Measurements from ENCODE around the gene USP4. TPM values are rescaled to one million over a fixed set of nuclear protein-coding genes. Genes with fewer than 3 reads are reported as not detected.

USP4 gene
- polyA plus RNA-seq, 3 donors: 68.6 to 125 (median 78.9) TPM

DNA sequence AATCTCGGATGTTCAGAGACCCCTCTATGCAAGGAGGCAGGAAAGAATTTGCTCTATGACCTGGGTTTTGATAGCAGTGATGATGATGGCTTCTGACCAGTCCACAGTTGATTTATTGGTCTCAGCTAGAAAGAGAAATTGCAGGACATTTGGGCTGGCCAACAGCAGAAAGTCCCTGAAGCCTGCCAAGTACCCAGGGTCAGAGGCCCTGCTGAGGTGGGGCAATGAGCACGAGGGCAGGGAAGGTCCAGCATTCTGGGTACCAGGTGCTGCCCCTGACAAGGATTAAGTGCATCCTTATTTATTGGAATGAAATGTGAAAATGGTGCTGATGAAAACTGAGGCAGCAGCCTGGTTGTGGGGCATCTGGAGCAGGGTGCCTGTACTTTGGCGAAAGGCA lies 82.7 kb downstream of the USP4 start:
- TF ChIP-seq, protein P1, sequence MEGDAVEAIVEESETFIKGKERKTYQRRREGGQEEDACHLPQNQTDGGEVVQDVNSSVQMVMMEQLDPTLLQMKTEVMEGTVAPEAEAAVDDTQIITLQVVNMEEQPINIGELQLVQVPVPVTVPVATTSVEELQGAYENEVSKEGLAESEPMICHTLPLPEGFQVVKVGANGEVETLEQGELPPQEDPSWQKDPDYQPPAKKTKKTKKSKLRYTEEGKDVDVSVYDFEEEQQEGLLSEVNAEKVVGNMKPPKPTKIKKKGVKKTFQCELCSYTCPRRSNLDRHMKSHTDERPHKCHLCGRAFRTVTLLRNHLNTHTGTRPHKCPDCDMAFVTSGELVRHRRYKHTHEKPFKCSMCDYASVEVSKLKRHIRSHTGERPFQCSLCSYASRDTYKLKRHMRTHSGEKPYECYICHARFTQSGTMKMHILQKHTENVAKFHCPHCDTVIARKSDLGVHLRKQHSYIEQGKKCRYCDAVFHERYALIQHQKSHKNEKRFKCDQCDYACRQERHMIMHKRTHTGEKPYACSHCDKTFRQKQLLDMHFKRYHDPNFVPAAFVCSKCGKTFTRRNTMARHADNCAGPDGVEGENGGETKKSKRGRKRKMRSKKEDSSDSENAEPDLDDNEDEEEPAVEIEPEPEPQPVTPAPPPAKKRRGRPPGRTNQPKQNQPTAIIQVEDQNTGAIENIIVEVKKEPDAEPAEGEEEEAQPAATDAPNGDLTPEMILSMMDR (IDR thresholded peaks at IDR 0.05): no peak
- Histone ChIP-seq H2AFZ (ENCODE audit: insufficient read depth, low read depth, low read length, poor library complexity, severe bottlenecking) (no peak overlapping the region), H3K36me3 (replicated peaks in 1 of 2; ENCODE audit: control insufficient read depth in 1 of 2, insufficient read depth in 2 of 2, low read length in 2 of 2) (no peaks in the 10 kb centered on the region), H3K27ac (ENCODE audit: low read depth in 1 of 2, low read length in 2 of 2) (no peak overlapping the region), H3K79me2 (ENCODE audit: insufficient read depth, low read length) (no peaks in the 10 kb centered on the region), H3K4me2 (replicated peaks; ENCODE audit: extremely low read depth, low read length, poor library complexity, severe bottlenecking) (no peak overlapping the region), H3K9ac (ENCODE audit: insufficient read depth, low read length, poor library complexity, severe bottlenecking) (no peak overlapping the region), H3K9me3 (replicated peaks in 1 of 2; ENCODE audit: control insufficient read depth in 1 of 2, insufficient read depth in 1 of 2, low read length in 2 of 2) (no peaks in the 10 kb centered on the region), H3K4me1 (ENCODE audit: control insufficient read depth in 1 of 2, insufficient read depth in 2 of 2, low read length in 2 of 2) (peaks cover 11 to 18% of the 10 kb centered on the region in 2 donors), H3K27me3 (ENCODE audit: control insufficient read depth in 2 of 2, insufficient read depth in 2 of 2, low read length in 2 of 2) (no peaks in the 10 kb centered on the region), H4K20me1 (ENCODE audit: insufficient read depth, low read length) (no peaks in the 10 kb centered on the region), H3K4me3 (replicated peaks in 1 of 3; ENCODE audit: low read depth in 2 of 3, low read length in 3 of 3) (no peak overlapping the region)
- Mint-ChIP-seq H3K27me3 (ENCODE audit: low read depth in 3 of 3) (peaks cover 0 to 3% (median 0%) of the 10 kb centered on the region in 3 donors), H3K4me3 (no peak overlapping the region), H3K4me1 (peaks cover 19% of the 10 kb centered on the region), H3K9me3 (peaks cover 0 to 4% (median 0%) of the 10 kb centered on the region in 7 donors), H3K36me3 (peaks cover 0 to 3% of the 10 kb centered on the region in 2 donors), H3K27ac (no peak overlapping the region)
- no peak for DNase-seq
- WGBS (ENCODE audit: insufficient coverage): 93% methylated on average over 3 of the region's 3 CpGs
- intact Hi-C loops (cut with micrococcal nuclease): no loop called here

- H3K9ac ChIP-seq (ENCODE audit: insufficient read depth, low read length, poor library complexity, severe bottlenecking): no peak overlapping the region
- no peaks in the 10 kb centered on the region for H3K36me3 ChIP-seq (replicated peaks in 1 of 2; ENCODE audit: control insufficient read depth in 1 of 2, insufficient read depth in 2 of 2, low read length in 2 of 2)
- Mint-ChIP-seq H3K4me1 (peaks cover 19% of the 10 kb centered on the region), H3K9me3 (peaks cover 0 to 4% (median 0%) of the 10 kb centered on the region in 7 donors), H3K4me3 (no peak overlapping the region), H3K36me3 (peaks cover 0 to 3% of the 10 kb centered on the region in 2 donors), H3K27ac (peak overlapping the region in 2 of 7 donors; percentile 10 to 11), H3K27me3 (ENCODE audit: low read depth in 3 of 3) (peaks cover 0 to 3% (median 0%) of the 10 kb centered on the region in 3 donors)
- H3K4me3 ChIP-seq (replicated peaks in 1 of 3; ENCODE audit: low read depth in 2 of 3, low read length in 3 of 3): no peak overlapping the region
- TF ChIP-seq, protein P1 (IDR thresholded peaks at IDR 0.05): no peak
- H3K4me1 ChIP-seq (ENCODE audit: control insufficient read depth in 1 of 2, insufficient read depth in 2 of 2, low read length in 2 of 2): peaks cover 11 to 18% of the 10 kb centered on the region in 2 donors
- no peak overlapping the region for H2AFZ ChIP-seq (ENCODE audit: insufficient read depth, low read depth, low read length, poor library complexity, severe bottlenecking)
- H3K79me2 ChIP-seq (ENCODE audit: insufficient read depth, low read length): no peaks in the 10 kb centered on the region
- intact Hi-C loops (cut with micrococcal nuclease): no loop called here
- H4K20me1 ChIP-seq (ENCODE audit: insufficient read depth, low read length): no peaks in the 10 kb centered on the region
- no peaks in the 10 kb centered on the region for H3K9me3 ChIP-seq (replicated peaks in 1 of 2; ENCODE audit: control insufficient read depth in 1 of 2, insufficient read depth in 1 of 2, low read length in 2 of 2)
- H3K4me2 ChIP-seq (replicated peaks; ENCODE audit: extremely low read depth, low read length, poor library complexity, severe bottlenecking): no peak overlapping the region
- no peaks in the 10 kb centered on the region for H3K27me3 ChIP-seq (ENCODE audit: control insufficient read depth in 2 of 2, insufficient read depth in 2 of 2, low read length in 2 of 2)
- peak overlapping the region in 1 of 2 donors; percentile 31 for H3K27ac ChIP-seq (ENCODE audit: low read depth in 1 of 2, low read length in 2 of 2)
- no peak for DNase-seq
- WGBS (ENCODE audit: insufficient coverage): 79% methylated on average over 4 of the region's 6 CpGs
Measured at GRCh38 chr3:49255718-49256511, 83.9 kb downstream of the USP4 start.

Data from CD14-positive monocyte (primary cell).